SU-DHL-6 (cell line): ENCODE results near the gene RNU1-3.
"Not testable (repeated sequence)": the region's sequence is repeated elsewhere in the genome, so short reads cannot be mapped to it uniquely, and the experiment has no call there.

Experiments
- CTCF ChIP-seq: fragments of 200-600 bp; sonication (generic); IDR thresholded peaks from one replicate; pipeline ENCODE4 v1.5.1; 2017; ENCODE audit warnings: antibody characterized with exemption, mild to moderate bottlenecking, low read length, moderate library complexity; ENCODE audit not compliant: insufficient read depth, poor library complexity, severe bottlenecking
- EZH2phosphoT487 ChIP-seq: fragments of 200-600 bp; sonication (generic), shearing (Covaris generic); conservative IDR thresholded peaks from 2 replicates; pipeline ENCODE4 v1.6.1; 2018; ENCODE audit warnings: mild to moderate bottlenecking, antibody characterized with exemption, low read length, moderate library complexity, mixed read lengths

GRCh38 chr1:16658234-16658633 is 8.5 kb downstream of the RNU1-3 start:
- TF ChIP-seq CTCF, EZH2phosphoT487: not testable (repeated sequence)
